T47D (cell line): ENCODE measurements around the gene USP48.

Experiments used
- DNase-seq, 2 experiments: peaks; one replicate each; pipeline versions ENCODE4 v3.0.0 to v3.0.0-alpha.2; 2011 to 2012; ENCODE audit warnings: low read depth in 1 of 2, low spot score in 1 of 2
- JUND ChIP-seq: IDR thresholded peaks from 2 replicates; pipeline ENCODE4 v1.6.1; 2012; ENCODE audit warnings: low read depth
- in situ Hi-C: cut with HindIII; loops from 2 replicates; pipeline ENCODE4 v1.10.0; 2016; ENCODE audit warnings: low sequenced_read_pairs, low pct_unique_long_range_greater_than_20kb

The USP48 gene

DNA sequence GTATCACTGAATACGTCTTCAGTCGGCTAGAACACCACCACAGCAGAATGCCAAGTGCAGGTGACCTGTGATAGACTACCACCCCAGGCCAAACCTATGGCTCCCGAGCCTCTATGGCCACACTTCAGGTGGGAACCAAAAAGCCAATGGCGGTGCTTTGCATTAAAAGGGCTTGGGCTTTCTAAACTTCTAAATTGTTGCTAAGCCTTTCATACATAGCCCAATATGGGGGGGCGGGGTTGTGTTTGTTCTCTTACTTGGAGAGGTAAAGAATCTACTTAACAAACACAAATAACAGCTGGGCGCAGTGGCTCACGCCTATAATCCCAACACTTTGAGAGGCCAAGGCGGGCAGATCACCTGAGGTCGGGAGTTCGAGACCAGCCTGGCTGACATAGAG is 19.7 kb downstream of the USP48 start:
- TF ChIP-seq JUND, result no peak
- in situ Hi-C loops, result no loop called here
- DNase-seq, result no peak

DNA sequence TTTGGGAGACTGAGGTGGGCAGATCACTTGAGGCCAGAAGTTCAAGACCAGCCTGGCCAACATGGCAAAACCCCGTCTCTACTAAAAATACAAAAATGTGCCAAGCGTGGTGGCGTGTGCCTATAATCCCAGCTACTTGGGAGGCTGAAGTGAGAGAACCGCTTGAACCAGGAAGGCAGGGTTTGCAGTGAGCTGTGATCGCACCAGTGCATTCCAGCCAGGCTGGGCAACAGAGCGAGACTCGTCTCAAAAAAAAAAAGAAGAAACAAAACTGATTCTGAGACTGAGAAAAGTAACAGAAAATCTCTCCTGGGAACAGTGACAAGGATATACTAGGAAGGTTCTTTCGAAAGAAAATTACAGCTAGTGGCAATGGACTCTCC is 20.9 kb downstream of the USP48 start:
- DNase-seq, result no peak
- in situ Hi-C loops, result no loop called here
- no peak for TF ChIP-seq JUND

- DNase-seq, result no peak
- in situ Hi-C loops, result no loop called here
- TF ChIP-seq JUND, result no peak
Observed at GRCh38 chr1:21761052-21761451, 21.9 kb downstream of the USP48 start.

GRCh38 chr1:21759818-21760217 is 23.1 kb downstream of the USP48 start:
- in situ Hi-C loops, result no loop called here
- no peak for TF ChIP-seq JUND
- no peak for DNase-seq

GRCh38 chr1:21759182-21759581 is 23.8 kb downstream of the USP48 start:
- no peak for DNase-seq
- no peak for TF ChIP-seq JUND
- in situ Hi-C loops, result no loop called here

DNA sequence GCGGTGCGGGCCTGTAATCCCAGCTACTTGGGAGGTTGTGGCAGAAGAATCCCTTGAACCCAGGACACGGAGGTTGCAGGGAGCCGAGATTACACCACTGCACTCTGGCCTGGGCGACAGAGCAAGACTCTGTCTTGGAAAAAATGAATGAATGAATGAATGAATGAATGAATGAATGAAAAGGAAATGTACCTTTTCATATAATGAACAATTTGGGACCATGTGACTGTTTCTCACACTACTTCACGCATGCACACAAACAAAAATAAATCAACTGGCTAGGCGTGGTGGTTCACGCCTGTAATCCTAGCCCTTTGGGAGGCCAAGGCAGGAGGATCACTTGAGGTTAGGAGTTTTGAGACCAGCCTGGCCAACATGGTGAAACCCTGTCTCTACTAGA is 24.3 kb downstream of the USP48 start:
- TF ChIP-seq JUND, result no peak
- in situ Hi-C loops, result no loop called here
- no peak for DNase-seq

DNA sequence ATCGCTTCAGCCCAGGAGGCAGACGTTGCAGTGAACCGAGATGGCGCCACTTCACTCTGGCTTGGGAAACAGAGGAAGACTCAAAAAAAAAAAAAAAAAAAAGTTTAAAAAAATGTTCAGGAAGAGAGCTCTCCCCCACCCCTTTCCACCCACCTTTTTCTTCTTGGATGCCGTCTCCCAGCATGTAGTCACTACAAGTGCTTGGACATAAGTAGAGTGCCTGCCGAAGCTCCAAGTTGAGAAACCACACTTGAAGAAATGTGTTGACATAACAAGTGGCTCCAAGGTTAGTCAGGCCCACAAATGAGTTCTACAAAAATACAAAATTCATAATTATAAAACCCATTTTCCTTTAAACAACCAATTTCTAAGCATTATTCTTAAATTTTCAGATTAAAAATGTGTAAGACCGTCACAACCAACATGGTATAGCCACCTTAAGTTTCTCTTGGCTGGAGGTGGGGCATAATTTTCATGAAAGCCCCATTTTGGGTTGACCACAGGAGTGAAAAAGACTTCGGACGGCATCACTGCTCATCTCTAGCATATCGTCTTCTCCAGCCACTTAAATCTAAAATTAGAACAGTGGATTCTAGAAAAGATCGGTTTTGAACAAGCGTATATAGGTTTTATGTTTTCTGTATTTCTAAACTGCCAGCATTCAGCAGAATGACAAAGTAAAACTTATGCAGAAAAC is 26.4 kb downstream of the USP48 start:
- in situ Hi-C loops, result no loop called here
- TF ChIP-seq JUND, result no peak
- no peak for DNase-seq

GRCh38 chr1:21755067-21755466 is 27.9 kb downstream of the USP48 start:
- no peak for TF ChIP-seq JUND
- in situ Hi-C loops, result no loop called here
- DNase-seq, result no peak

GRCh38 chr1:21754583-21754982 is 28.4 kb downstream of the USP48 start:
- in situ Hi-C loops, result no loop called here
- DNase-seq, result no peak
- TF ChIP-seq JUND, result no peak

DNA sequence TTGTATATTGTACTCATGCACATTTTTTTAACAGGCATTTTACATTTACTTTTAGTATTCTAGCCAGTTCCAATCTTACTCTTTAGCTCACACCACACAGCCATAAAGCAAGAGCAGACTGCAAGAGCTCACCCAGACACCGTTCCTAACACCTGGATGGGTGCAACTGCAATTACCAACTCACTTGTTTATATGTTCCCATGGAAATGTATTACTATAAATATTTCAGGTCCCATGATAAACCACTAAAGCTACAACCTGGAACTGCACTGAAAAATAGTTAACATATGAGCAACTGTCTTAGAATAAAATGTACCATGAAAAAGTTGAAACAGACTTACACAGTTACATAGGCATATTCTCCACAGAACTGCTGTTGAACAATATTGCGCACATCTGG is 30.8 kb downstream of the USP48 start:
- in situ Hi-C loops, result no loop called here
- TF ChIP-seq JUND, result no peak
- no peak for DNase-seq

DNA sequence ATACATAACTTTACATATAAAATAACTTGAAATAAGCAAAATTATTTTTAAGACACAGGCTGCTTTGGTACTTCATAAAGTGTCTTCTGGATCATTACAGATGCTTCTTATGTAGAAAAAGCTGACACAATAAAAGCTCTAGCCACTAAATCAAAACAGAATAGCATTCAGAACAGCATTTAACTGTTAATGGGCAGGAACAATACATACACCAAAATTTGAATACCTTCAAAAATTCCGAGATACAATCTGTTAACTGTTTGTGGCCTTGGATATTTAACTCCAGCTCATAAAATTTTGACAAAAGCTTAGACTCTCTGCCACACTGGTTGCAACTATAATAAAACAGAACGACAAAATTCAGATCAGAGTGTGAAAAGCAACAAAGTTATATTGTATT is 31.7 kb downstream of the USP48 start:
- no peak for TF ChIP-seq JUND
- no peak for DNase-seq
- in situ Hi-C loops, result no loop called here

DNA sequence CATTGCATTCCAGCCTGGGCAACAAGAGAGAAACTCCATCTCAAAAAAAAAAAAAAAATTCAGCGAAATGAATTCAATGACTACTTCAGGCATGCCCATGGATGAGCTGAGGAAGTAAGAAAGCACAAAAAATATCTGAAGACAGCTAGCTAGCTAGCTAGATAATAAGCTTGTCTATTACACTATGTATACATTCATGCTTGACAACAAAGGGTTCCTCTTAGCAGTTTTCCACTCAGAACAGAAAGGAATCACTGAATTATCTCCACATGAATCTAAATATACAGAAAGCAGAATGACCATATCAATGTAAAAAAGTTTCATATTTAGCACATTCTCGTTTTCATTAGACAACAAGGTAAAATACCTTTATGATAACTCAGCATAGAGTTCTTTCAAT is 32.1 kb downstream of the USP48 start:
- no peak for TF ChIP-seq JUND
- in situ Hi-C loops, result no loop called here
- no peak for DNase-seq

GRCh38 chr1:21749859-21750468 is 33.0 kb downstream of the USP48 start:
- in situ Hi-C loops, result no loop called here
- TF ChIP-seq JUND, result no peak
- no peak for DNase-seq

- TF ChIP-seq JUND, result no peak
- DNase-seq, result no peak
- in situ Hi-C loops, result no loop called here
Observed at GRCh38 chr1:21749109-21749508, 33.8 kb downstream of the USP48 start.
